D721Med (cell line): ENCODE measurements around the gene DHFR2.
"Not testable (repeated sequence)": the region's sequence is repeated elsewhere in the genome, so short reads cannot be mapped to it uniquely, and the experiment has no call there.

Experiments
- DNase-seq: peaks from one replicate; pipeline ENCODE4 v3.0.0; 2011; ENCODE audit warnings: low spot score; ENCODE audit not compliant: insufficient read length
- FAIRE-seq: peaks from 2 replicates; lab custom pipeline; 2011; peaks lifted over from hg19 to GRCh38; lab: Jason Lieb, UNC
- CTCF ChIP-seq: IDR thresholded peaks from 2 replicates; pipeline ENCODE4 v1.5.1; 2012; ENCODE audit warnings: mild to moderate bottlenecking, control low read depth; ENCODE audit not compliant: insufficient read depth; ENCODE audit errors: missing control alignments

DHFR2 gene

DNA sequence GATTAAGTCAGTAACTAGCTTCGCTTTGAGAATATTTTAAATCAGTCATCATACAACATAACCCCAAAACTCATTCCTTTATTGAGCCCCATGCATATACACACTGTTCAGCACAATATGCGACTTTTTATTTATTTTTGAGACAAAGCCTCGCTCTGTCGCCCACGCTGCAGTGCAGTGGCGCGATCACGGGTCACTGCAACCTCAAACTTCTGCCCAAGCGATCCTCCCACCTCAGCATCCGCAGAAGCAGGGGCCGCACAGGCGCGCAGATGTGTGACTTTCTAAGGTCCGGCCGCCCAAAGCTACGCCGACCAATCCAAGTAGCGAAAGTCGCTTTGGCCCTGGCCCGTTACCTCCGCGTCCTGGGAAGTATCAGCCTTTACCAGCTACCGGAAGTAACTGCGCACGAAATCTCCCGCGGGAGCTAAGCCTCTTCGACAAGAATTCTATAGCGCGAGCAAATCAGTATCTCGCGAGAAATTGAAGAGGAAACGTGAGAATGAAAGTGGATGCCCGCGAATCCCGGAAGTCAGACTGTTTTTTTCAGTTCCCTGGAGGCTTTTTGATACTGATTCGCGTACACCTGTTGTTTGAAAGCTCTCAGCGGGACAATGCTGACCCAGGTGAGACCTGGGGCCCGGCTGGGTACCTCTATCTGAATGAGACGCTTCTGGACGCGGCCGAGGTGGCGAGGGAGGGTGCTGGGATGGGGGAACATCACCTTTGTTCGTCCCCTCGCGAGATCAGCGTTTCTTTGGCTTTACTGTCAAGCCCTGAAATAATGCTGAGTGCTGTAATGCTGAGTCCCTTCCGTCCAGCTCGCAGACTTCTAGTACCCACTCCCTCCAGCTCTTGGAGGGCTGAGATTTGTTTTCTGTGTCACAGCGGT is at the start of gene DHFR2, which contains the start of gene NSUN3:
TSS of gene DHFR2 (minus strand) at position 404 of the 892 bp plus-strand sequence. CDS start 1,405 bp downstream, outside the sequence.
TSS of gene NSUN3 (plus strand) at position 549 of the 892 bp plus-strand sequence. CDS start at position 615, 66 bp downstream.
- no peak for DNase-seq
- FAIRE-seq, result no peak
- no peak for TF ChIP-seq CTCF

- no peak for DNase-seq
- FAIRE-seq, result no peak
- TF ChIP-seq CTCF, result no peak
Observed at GRCh38 chr3:94110854-94111253, 48.1 kb upstream of the DHFR2 start.

- not testable (repeated sequence) for FAIRE-seq, DNase-seq
Observed at GRCh38 chr3:94110232-94110631, 47.5 kb upstream of the DHFR2 start.

GRCh38 chr3:94106268-94106667 is 43.6 kb upstream of the DHFR2 start:
- DNase-seq (no peak), FAIRE-seq (no peak)

GRCh38 chr3:94101860-94102259 is 39.1 kb upstream of the DHFR2 start:
- FAIRE-seq (no peak), DNase-seq (no peak)
- TF ChIP-seq CTCF, result peak; percentile 11

More at GRCh38 chr3:94106268-94106667, 43.6 kb upstream of the DHFR2 start:
- TF ChIP-seq CTCF, result no peak

DNA sequence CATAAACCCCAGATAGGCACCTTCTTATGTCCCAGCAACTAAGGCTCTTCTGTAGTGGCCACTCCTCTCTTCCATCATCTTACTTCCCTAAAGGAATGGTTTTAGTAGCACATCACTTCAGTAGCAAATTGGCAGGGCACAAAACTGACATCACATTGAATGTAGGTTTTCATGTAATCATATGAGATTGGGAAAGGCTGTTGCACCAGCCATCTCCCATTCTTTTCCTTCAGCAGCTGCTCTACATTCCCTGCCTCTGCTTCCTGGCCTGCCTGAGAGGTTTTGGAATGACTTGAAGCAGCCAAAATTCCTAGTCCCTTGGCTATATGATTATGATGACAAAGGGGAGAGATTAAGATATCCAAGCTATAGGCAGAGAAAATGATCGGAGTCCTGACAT is 36.6 kb upstream of the DHFR2 start:
- TF ChIP-seq CTCF, result no peak
- FAIRE-seq, result no peak
- DNase-seq, result no peak

DNA sequence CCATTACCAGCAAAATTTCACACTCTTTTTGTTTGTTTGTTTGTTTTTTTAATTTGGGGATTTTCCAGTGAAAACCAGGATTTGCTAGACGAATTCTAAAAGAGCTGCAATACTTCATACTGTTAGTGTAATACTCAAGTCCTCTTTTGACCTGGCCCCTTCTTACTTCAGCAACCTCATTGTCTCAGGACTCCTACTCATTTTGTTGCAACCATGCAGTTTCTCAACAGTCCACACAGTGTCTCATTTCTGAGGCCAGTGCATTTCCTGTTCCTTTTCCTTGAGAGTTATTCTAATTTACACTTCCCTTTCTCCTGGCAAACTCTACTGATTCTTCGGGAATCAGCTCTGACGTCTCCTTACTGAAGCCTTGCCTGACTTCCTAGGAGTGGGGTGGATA is 35.7 kb upstream of the DHFR2 start:
- DNase-seq (no peak), FAIRE-seq (no peak)
- TF ChIP-seq CTCF, result no peak
